ENCODE data around the gene MICOS13.
"Not testable (repeated sequence)": the region's sequence is repeated elsewhere in the genome, so short reads cannot be mapped to it uniquely, and the experiment has no call there.

Gene MICOS13, protein sequence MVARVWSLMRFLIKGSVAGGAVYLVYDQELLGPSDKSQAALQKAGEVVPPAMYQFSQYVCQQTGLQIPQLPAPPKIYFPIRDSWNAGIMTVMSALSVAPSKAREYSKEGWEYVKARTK

GRCh38 chr19:5680437-5681368 is at the start of gene MICOS13, which contains the start of gene HSD11B1L:
Gene MICOS13, minus strand, starts transcription at chr19:5680516. Its CDS starts 30 bp downstream, at chr19:5680486.
Gene HSD11B1L, plus strand, starts transcription at chr19:5681027. Its CDS starts 3,806 bp downstream, at chr19:5684833.
- DNase-seq (ENCODE audit: low read depth in 2 of 2), result peak; percentile 97 to 98

DNA sequence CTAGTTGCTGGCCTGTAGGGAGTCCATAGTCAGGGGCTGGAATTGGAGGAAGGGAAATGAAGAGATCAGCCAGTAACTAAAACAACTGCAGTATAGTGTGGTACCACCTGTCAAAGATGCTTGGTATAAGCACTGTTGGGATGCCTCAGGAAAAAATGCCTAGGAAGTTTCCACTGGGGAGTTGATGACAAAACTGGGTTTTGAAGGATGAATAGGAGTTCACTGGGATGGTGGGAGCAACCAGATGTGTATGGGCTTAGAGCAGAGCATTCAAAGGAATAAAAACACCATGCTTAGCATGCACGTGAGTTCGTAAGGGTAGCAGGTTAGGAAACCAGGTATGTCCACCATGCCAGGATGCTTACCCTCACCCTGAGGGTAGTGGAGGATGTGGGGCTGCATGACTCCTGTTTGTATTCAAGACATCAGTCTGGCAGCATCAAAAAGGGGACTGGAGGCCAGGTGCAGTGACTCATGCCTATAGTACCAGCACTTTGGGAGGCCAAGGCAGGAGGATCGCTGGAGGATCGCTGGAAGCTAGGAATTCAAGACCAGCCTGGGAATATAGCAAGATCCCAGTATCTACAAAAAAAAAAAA is 47.2 kb upstream of the MICOS13 start:
- no peak for DNase-seq (ENCODE audit: low read depth in 2 of 2)

DNA sequence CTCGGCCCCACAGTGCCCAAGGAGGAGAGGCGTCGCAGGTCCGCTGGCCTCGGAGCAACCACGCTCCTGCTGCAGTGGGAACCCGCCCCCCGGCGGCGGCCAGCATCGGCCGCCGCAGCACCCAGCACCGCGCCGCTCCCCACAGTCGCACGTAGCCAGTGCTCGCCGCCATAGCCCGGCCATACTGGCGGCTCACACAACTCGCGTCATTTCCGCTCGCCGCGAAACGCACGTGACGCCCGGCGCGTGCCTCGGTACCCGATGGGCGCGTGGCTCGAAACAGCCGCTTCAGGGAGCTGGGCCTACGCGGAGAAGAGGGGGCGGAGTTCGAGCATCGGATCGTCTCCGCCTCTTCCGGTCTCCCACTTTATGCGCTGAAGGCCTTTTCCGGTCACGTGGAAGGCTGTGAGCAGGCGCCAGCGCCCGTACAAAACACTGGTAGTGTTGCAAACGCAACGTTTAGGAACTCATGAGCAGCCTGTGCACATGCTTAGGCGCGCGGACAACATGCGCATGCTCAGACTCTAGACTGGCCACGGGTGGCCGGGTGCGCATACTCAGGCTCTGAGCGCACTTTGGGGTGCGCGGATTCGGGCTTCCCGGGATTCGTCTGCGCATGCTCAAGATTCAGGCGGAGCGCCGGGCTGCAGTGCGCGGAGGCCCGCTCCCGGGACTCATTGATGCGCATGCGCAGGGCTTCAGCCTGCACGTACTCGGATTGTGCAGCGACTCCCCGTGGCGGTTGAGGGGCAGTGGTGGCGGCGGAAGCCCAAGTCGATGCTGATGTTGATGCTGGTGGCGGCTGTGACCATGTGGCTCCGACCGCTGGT is 39.9 kb upstream of the MICOS13 start, which contains the start of the genes CATSPERD and LONP1:
Gene CATSPERD (plus strand): TSS at position 677 of the 830 bp plus-strand sequence. CDS start 101 bp downstream, at position 778.
Gene LONP1 (minus strand): TSS at position 186 of the 830 bp plus-strand sequence. CDS start 14 bp downstream, at position 172.
- peak; percentile 95 for DNase-seq (ENCODE audit: low read depth in 2 of 2)

DNA sequence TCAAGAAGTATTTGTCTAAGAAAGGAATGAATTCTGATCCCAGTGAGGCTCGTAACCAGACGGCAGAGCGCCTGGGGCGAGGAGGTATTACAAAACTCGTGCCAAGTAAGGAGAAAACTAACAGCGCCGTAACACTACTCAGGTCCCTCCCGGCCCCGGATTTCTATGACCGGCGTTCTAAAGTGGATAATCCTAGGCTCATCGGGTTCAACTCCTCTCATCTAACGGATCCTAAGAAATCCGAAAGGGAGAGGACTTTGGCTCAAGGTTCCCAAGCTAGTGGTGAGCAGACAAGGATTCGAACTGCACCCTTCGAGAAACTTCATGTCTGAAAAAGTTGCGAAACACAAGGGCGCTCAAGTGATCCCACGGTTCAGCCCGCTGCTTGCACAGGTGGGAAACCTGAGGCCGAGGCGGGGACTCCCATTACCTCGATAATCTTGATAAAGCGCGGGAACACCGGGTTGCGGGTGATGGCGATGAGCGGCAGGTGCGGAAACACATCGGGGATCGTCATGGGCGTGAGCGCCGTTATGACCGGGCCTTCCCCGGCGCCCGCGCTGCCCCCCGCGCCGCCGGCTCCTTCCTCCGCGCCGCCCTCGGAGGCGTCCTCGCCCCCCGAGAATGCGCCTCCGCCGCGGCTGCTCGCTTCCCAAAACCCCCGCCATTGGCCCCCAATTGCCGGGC is 39.1 kb upstream of the MICOS13 start:
- DNase-seq (ENCODE audit: low read depth in 2 of 2), result no peak

DNA sequence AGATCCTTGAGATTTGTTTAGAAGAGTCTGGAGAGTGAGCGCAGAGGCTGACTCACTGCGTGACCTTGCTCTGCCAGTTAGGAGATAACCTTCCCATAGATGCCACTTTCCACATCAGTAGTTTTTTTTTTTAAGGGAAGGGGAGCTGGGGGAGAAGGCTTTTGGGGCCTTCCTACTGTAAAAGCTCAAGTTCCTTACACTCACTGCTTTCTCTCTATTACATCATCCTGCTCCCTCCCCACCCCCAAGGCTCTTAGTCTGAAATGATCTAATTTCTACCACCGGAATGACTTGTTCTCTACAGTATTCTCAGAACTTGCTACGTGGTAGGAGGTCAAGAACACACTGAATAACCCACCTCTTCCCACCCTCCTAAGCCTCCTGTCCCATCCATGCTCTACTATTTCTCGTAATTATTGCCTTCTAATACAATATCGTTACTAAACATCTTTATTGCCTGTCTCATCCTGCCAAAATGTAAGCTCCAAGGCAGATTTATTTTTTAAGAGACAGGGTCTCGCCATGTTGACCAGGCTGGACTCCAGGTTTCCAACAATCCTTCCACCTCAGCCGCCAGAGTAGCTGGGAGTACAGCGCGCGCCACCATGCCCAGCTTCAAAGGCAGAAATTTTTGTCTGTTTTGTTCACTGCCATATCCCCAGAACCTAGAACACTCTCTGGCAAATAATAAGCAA is 38.4 kb upstream of the MICOS13 start:
- DNase-seq (ENCODE audit: low read depth in 2 of 2), result peak in 1 of 2 donors; percentile 30

DNA sequence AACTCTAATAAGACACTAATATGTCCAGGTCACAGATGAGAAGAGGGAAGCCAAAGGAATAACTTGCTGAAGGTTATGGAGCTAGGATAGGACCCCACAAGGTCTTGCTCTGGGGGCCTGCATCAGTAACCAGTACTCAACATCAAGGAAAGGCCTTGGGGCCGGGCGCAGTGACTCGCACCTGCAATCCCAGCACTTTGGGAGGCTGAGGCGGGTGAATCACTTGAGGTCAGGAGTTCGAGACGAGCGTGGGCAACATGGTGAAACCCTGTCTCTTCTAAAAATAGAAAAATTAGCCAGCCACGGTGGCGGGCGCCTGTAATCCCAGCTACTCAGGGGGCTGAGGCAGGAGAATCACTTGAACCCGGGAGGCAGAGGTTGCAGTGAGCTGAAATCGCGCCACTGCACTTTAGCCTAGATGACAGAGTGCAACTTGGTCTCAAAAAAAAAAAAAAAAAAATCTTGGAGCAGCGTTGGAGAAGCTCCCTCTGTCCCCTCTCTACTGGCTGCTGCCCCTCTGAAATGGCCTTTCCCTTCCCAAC is 37.8 kb upstream of the MICOS13 start:
- peak in 1 of 2 donors; percentile 51 for DNase-seq (ENCODE audit: low read depth in 2 of 2)

DNA sequence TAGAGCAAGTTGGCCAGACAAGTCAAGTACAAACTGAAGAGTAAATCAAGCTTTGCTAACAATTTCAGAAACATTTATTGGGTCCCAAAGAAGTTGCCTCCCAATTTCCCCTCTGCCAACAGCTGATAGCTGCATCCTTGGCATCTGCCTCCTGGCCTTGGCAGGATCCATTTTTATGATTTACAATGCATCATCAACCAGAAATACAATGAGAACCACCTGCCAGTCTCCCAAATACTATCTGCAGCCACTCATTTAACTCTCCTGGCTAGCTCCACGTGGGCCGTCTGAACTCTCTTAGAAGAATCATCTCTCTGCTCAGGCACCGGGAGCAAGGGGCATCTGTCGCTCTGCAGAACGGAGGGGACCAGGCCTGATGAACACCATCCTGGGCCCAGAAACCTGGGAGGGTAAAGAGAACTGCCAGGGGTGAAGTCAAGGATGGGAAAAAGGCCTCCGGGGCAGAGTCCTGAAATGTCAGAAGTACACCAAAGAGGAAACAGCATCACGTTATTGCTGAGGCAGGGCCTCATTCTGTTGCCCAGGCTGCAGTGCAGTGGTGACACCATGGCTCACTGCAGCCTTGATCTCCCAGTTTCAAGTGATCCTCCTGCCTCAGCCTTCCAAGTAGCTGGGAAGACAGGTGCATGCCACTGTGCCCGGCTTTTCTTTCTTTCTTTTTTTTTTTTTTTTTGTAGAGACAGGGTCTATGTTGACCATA is 37.1 kb upstream of the MICOS13 start:
- no peak for DNase-seq (ENCODE audit: low read depth in 2 of 2)

DNA sequence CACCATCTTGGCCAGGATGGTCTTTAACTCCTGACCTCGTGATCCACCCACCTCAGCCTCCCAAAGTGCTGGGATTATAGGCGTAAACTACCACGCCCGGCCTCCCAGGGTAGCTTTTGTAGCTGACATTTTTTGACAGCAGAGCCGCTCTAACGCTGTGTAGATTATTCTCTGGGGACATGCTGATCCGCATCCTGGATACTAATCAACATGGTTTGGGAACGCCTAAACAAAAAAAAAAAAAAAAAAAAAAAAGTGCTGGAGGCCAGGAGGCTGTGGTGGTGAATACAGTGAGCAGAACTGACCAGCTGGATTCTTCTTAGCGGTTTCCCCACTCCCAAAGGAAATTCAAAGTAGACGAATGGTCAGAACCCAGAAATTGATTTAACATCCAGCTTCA is 34.5 kb upstream of the MICOS13 start:
- DNase-seq (ENCODE audit: low read depth in 2 of 2), result no peak

DNA sequence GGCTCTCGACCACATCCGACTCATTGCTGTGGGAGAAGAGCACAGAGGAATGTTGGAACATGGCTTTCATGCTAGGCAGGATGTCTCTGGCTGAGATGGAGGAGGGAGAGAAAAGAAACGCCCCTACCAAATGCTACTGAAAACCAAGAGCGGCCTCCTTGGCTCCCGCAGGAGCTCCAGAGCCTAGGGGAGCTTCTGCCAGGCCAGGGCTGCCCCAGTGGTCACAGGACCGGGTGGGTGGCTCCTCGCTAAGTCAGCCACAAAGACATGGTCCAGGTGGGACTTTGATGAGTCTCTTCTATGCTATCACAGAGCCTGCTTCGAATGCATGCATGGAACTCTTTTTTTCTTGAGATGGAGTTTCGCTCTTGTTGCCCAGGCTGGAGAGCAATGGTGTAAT is 32.9 kb upstream of the MICOS13 start:
- no peak for DNase-seq (ENCODE audit: low read depth in 2 of 2)

DNA sequence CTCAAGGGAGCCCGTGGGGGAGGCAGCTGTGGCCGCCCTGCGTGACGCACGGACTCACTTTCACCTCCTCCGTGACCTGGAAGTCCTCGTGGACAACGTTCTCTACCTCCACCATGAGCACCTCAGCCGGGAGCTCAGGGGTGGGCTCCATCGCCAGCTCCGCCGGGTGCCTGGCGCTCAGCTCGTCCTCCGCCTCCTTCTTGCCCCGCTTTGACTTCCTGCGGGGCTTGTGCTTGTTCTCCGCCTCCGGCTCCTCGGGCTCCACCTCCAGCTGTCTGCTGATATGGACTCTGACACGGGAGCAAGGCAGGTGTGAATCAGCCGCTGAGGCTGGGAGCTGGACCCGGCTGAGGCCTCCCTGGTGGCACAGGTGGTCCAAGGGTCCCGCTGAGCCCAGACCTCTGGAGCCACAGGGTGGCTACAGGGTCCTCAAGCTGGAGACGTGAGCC is 31.4 kb upstream of the MICOS13 start:
- DNase-seq (ENCODE audit: low read depth in 2 of 2), result no peak

GRCh38 chr19:5711025-5711424 is 30.7 kb upstream of the MICOS13 start:
- DNase-seq (ENCODE audit: low read depth in 2 of 2), result no peak

DNA sequence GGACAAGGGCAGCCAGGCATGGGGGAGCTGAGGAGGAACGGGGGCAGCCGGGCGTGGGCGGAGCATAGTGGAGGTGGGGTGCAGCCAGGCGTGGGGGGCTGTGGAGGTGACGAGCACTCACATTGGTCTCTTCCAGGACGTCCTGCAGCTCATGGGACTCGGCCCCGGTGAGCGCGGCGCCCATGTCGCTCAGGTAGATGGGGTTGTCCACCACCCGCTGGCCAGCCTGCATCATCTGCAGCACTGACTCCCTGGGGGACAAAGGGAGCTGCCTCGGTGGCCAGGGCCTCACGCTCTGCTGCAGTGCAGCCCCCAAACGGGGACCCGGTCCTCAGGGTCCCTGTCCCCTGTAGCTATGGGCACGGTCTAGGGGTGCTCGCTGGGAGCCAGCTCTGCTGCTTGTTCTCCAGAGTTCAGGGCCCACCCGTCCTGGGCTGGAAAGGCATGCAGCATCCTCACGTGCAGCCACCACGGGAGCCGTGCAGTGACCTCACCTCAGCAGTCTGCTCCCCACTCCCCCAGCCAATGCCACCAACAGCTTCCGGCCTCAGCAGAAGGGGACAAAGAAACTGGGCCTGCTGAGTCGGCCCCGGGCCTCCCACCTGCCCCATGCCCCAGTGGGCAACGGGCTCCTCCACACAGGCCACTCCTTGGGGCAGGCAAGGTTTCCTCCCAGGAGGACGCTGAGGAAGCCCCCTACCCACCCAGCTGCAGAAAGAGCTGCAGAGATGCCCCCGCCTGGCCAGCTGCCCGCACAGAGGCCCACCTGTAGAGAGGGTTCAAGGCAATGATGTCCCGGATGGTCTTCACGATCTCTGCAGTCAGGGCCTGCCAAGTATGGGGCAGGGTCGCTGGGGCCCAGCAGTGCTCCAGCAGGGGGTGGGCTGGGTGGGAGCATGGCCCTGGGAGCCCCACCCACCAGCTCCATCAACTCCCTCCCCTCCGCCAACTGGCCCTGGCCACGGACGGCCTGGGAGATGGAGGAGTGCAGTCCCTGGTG is 27.6 kb upstream of the MICOS13 start:
- DNase-seq (ENCODE audit: low read depth in 2 of 2), result no peak

DNA sequence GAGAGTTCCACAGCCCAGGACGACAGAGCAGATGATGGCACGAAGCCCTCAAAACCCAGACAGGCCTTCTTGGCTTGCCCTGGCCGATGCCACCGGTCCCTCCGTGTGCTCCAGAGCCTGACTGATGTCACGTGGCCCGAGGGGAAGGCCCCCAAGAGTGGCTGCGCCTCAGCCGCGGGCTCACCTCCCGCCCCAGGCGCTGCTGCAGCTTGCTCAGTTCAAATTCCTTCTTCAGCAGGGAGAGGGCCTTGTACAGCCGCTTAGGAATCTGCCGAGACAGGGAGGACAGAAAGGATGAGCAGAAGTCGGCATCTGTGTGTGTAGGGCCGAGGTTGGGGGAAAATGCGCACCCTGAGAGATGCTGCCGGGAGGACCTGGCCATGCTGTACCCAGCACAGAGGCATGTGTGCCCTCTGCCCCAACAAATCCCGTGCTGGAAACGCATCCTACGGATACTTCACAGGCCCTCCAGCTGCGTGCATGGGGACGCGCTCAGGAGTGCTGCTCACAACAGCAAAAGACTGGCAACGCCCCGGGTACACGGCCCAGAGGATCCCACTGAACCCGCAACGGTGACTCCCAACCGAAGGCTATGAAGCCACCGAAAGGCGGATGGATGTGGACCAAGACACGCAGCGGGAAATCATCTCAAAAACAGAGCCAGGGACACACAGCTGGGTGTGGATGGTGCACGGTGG is 26.7 kb upstream of the MICOS13 start:
- DNase-seq (ENCODE audit: low read depth in 2 of 2), result no peak

DNA sequence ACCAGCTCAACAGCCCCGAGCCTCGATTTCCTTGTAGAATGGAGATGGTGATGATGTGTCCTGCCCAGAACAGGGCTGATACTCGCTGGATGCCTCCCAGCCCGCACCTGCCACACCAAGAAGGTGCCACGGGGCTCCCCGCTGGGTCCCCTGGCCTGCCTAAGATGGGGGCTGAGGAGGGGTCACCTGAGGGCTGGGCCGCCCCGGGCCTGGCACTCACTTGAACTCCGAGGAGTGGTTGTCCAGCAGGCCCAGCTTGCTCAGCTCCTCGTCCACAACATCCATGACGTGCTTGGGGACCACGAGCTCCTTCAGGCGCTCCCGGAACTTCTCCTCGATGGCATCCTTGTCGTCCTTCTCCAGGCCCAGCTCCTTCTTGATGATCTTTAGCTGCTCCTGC is 25.2 kb upstream of the MICOS13 start:
- no peak for DNase-seq (ENCODE audit: low read depth in 2 of 2)

DNA sequence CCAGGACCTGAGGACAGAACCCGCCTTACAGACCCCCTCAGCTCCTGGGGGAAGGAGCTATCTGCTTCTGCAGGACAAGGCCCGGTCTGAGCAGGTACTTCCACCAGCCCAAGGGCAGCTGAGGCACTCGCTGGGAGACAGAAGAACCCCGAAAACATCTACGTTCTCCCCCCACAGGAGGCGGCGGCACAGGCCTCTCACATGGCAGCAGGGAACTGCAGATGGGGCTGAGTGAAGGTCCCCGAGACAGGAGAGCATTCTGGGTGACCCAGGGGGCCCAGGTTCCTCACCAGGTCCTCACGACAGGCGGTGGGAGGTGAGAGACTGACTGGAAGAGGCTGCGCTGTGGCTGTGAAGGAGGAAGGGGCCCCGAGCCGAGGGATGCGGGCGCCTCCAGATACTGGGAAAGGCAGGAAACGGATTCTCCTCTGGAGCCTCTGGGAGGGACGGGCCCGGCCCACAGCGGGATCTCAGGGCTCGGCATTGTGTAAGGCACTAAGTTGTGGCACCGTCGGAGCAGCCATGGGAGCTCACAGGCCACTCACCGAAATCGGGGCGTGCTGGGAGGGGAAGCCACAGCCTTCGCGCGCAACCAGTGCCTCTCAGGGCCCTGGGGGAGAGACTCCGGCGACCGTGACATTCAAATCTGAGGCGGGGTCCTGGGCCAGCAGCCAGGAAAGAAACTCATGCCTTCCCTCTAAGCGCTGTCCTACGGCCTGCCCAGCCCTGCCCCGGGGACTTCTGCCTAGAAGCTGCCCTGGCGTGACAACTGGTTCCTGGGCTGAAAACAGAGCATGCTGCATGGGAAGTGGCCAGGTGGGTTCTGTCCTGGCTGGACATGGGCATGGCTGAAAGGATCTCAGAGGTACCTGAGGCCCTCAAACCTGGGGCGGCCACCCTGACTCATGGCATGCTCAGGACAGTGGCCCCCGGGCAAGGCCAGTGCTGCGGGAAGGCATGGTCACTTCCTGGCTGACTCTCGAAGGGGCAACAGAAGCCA is 23.8 kb upstream of the MICOS13 start:
- no peak for DNase-seq (ENCODE audit: low read depth in 2 of 2)

DNA sequence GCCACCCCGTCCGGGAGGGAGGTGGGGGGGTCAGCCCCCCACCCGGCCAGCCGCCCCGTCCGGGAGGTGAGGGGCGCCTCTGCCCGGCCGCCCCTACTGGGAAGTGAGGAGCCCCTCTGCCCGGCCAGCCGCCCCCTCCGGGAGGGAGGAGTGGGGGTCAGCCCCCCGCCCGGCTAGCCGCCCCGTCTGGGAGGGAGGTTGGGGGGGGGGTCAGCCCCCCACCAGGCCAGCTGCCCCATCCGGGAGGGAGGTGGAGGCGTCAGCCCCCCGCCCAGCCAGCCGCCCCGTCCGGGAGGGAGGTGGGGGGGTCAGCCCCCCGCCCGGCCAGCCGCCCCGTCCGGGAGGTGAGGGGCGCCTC is 21.7 kb upstream of the MICOS13 start:
- not testable (repeated sequence) for DNase-seq (ENCODE audit: low read depth in 2 of 2)

Data from stimulated activated CD8-positive, alpha-beta memory T cell treated with anti-CD3 and anti-CD28 coated beads, Interleukin-15, amount 100 ng/mL, for 4 hours (primary cell).